Vagina (tissue), 2 donors: ENCODE measurements around the gene SYNGR2.

Experiments
- CTCF ChIP-seq, 3 experiments: fragments of 450-650 bp in 2 of 3; fragments of 200-600 bp in 1 of 3; sonication (generic) in 1 of 3; IDR thresholded peaks; one replicate each; pipeline ENCODE4 v1.5.1; 2017 to 2019; ENCODE audit warnings: antibody characterized with exemption in 3 of 3, mild to moderate bottlenecking in 2 of 3, moderate library complexity in 2 of 3
- POLR2A ChIP-seq, 2 donors: fragments of 450-650 bp; IDR thresholded peaks; one replicate each; pipeline ENCODE4 v1.6.1; 2017; ENCODE audit warnings: antibody characterized with exemption in 2 of 2, mild to moderate bottlenecking in 2 of 2, moderate library complexity in 2 of 2
- POLR2AphosphoS5 ChIP-seq, 2 donors: sonication (generic); formaldehyde crosslinking; IDR thresholded peaks; one replicate each; pipeline ENCODE4 v1.9.0; 2017; ENCODE audit warnings: antibody characterized with exemption in 2 of 2, mild to moderate bottlenecking in 2 of 2, low read depth in 1 of 2; ENCODE audit not compliant: insufficient read depth in 1 of 2

GRCh38 chr17:78208486-78208885 is 40.1 kb downstream of the SYNGR2 start:
- no peak for TF ChIP-seq CTCF (IDR thresholded peaks at IDR 0.05)
- TF ChIP-seq POLR2A (IDR thresholded peaks at IDR 0.05) = no peak
- no peak for TF ChIP-seq POLR2AphosphoS5 (IDR thresholded peaks at IDR 0.05; ENCODE audit: insufficient read depth in 1 of 2, low read depth in 1 of 2)
